ENCODE data around the gene IL17RC. TPM values are rescaled to one million over a fixed set of nuclear protein-coding genes. Genes with fewer than 3 reads are reported as not detected.
A peak's percentile ranks its signal among the peaks of the same experiment; 100 is the strongest.

IL17RC gene
- total and polyA plus RNA-seq, 2 of the 8 experiments (the other 6 are each of a cell fraction or from before 2014, with no cell fraction given) = 11.8 to 13.0 TPM

GRCh38 chr3:9951962-9952805 lies 35.3 kb downstream of the IL17RC start, which contains the start of gene PRRT3 (continued):
- TF ChIP-seq EZH2 (IDR thresholded peaks at IDR 0.05; ENCODE audit: low read depth, low read length, severe bottlenecking) (no peak), CREB1 (IDR thresholded peaks at IDR 0.05) (peak; percentile 17; the same call in 1 of the 2 replicates), CBX8 (IDR thresholded peaks at IDR 0.05; ENCODE audit: borderline replicate concordance, low read depth, low read length) (no peak), EP300 (IDR thresholded peaks at IDR 0.05; ENCODE audit: borderline replicate concordance in 1 of 2, low read depth in 2 of 2, low read length in 2 of 2) (no peak)
- TF ChIP-seq, protein P1, sequence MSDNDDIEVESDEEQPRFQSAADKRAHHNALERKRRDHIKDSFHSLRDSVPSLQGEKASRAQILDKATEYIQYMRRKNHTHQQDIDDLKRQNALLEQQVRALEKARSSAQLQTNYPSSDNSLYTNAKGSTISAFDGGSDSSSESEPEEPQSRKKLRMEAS (IDR thresholded peaks at IDR 0.05) = peak; percentile 43; the same call in 1 of the 2 replicates
